GM21360 (cell line): Measurements from ENCODE around the gene CYYR1.

Experiments used
- ATAC-seq: cut with Tn5 transposase; IDR thresholded peaks from one replicate; pipeline ENCODE4 v1.9.1; 2021; ENCODE audit warnings: mild to moderate bottlenecking, moderate library complexity; ENCODE audit not compliant: unreplicated experiment

CYYR1 gene

DNA sequence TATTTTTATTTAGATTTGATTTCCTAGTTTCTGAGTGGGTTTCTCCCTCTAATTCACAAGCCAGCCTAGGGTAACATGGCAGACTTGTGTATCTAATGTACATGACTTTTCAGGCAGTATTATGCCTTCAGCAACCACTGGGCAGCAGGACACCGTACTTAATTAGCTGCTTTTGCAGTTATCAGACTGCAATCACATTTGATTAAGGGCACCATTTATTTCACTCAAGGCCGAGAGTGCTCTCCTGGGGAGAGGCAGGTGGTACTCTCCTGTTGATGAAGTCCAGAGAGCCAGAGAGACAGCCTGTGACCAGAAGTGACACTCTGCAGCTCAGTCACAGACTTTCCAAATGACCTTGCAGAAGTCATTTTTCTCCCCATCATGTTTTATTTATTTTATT lies 18.7 kb downstream of the CYYR1 start:
- ATAC-seq, result no peak

DNA sequence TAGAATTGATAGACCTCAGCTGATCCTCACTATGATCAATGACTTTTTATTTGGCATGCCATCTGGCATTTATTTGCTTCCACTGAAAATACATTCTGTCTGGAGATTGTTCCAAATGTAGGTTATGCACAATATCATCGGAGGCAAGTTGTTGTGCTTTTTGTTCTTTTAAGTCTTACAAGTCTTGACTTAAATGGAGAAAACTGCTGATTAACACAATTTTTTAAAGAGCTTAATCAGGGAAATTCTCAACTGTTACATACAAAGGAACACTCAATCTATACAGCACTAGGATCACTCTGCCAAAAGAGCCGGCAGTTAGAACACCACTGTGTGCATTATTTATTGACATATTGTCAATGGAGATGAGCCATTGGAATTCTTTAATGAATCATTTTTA lies 19.2 kb downstream of the CYYR1 start:
- no peak for ATAC-seq

DNA sequence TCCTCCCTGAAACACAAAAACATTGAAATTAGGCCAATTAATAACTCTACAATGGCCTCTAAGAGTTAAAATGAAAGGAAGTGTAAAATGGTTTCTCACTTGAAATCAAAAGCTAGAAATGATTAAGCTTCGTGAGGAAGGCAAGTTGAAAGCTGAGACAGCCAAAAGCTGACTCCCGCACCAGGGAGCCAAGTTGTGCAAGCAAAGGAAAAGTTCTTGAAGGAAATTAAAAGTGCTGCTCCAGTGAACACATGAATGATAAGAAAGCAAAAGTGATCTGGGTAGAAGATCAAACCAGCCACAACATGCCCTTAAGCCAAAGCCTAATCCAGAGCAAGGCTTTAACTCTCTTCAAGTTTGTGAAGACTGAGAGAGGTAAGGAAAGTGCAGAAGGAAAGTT lies 22.8 kb downstream of the CYYR1 start:
- ATAC-seq, result no peak

DNA sequence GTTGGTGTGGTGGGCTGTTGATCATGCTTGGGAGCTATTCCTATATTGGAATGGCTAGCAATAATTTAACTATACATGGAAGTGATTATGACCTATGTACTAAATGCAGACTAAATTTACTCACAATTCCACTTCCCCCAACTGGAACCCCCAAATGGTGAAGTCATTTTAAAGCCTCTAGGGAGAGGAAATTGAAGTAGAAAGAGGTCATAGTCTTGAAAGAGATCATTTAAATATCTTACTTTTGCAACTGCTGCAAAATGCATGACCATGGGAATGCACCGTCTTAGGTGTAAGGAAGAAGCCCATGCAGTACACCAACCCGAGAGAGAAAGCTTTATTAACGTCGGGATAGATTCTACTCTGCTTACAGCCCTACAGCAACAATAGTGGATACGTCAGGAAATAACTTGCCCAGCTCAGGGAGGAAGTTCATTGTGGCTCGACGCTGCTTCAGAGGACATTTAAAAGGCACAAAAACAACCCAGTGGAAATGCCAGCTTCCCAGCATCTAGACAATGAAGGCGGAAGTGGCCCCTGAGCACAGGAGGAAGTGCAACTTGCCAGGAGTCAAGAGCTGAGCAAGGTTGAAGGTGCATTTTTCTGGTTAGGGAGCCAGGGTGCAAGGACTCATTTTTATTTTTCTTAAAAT lies 26.5 kb downstream of the CYYR1 start:
- no peak for ATAC-seq

DNA sequence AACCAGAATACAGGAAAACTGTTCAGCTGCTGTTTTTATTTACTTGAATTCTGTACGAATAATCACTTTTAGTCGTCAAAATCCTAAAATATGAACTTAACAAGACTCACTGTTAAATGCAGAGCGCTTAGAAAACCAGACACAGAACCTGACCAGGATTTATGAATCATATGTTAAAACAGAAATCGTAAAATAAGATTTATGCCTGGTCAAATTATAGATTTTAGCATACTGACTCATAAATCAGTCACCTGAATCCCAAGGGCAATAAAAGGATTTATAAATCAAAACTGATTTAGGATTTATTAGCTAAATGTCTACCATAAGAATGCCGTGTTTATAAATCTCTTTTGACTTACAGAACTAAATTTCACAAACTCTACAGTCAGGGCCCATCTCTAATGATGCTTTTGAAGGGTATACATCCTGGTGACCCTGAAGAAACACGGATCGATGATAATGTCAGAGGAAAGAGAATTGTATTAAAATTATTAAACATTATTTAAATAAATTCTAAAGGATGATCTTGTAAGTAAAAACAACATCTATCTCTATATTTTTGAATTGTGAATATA lies 28.8 kb downstream of the CYYR1 start:
- ATAC-seq, result no peak

DNA sequence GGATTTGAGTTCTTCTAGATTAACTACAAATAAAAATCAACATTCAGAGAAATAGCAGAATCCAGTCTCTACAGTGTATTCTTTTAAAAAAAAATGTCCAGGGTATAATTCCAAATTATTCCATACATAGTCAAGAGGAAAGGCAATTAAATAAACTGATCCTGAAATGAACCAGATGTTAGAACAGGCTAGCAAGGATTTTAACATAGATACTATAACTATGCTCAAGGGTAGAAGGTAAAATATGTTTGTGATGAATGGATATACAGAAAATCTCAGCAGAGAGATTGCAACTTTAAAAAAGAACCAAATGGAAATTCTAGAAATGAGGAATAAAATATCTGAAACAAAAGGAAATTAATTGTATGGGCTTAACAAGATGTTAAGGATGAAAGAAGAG lies 32.4 kb downstream of the CYYR1 start:
- ATAC-seq, result no peak

DNA sequence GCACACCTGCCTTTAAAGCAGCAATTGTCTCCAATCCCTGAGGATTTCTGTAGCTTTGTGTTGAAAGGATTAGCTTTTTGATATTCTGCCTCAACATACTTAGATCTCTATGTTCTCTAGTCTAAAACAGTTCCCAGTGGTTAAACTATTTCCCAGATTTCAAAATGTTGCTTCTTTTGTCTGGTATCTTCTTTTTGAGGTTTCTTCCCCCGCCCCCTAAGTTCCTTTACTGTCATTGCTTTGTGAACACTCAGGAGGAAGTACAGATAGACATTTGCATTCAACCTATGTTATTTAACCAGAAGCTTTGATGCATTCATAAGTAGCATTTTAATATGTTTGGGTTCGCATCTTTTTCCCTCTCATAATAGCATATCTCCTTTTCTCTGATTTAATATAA lies 33.5 kb downstream of the CYYR1 start:
- ATAC-seq, result no peak

DNA sequence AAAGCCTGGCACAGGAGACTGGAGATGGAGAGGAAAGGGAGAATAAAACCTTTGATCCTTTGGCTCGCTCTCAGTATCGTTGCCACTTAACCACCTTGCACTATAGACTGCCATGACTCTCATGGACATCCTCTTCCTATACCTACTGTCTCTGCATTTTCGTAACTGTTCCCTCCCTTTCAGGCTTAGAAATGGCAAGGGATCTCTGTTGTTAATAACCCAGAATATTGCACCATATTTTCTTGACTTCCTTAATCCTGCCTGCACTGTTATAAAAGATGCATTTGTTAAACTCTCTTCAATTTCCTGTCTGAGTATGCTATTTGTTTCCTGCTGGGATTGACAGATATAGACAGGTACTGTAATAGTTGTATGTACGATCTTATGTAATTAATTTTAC lies 38.6 kb downstream of the CYYR1 start:
- no peak for ATAC-seq

DNA sequence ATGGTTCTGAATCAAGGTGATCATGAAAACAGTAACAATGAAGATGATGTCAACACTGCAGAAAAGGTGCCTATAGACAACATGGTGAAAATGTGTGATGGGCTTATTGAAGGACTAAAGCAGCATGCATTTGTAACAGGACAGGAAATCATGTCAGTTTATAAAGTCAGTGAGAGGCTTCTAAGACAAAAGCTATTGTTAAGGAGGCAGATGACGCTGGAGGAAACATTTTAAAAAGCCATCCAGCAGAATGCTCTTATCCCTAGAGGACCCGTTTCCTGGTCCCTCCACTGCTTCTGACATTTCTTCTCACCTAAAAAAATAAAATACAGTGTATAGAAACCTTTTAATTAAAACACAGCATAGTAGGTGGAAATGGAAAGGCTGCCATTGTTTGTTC lies 40.9 kb downstream of the CYYR1 start:
- ATAC-seq, result no peak

DNA sequence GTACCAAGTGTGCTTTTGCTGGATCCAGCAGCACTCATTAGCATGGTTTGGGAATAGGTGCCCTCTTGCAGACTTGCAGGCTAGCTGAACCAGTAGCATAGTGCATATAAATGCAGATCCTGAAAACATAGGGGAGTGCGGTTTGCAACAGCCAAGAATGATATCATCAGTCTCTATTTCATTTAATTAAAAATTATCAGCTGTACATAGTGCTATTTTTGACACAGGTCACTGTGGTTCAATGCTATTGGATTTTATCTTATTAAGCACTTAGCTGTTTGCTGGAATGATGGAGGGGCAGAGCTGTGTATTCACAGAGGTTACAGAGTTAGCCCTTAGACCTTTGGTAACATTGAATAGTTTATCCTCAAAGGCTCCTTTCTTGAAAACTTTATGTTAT lies 43.6 kb downstream of the CYYR1 start:
- no peak for ATAC-seq

DNA sequence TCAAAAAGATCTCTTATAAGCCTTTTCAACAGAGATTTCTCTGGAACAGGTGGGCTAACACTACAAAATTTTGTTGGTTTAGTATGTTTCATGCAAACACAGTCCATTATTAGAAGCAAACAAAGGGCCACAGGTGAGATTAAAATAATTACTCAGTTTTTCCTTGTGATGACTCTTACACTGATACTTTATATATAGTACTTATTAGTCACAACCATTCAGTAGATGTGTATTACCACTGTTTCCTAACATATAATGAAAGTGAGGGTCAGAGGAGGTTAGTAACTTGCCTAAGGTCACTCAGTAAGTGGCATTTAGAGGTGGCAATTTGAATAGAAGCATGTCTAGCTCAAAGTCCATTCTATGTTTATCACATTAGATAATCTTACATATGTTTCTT lies 44.2 kb downstream of the CYYR1 start:
- ATAC-seq, result no peak

DNA sequence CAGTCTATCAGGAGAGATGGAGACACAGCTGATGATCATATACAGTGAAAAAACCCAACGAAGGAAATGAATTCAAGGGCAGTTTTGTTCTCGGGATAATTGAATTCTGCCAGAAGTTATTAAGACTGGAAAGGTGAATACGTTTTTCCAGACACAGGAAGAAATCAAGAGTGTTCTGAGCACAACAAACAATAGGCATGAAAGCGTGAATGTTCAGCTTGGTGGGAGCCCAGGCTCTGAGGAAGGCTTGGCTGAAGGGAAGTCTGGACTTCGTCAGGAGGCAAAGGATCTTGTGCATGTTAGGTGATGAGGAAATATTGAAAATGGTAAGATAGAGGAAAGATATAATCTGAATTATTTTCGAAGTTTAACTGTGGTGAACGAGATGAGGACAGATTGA lies 50.4 kb downstream of the CYYR1 start:
- no peak for ATAC-seq

DNA sequence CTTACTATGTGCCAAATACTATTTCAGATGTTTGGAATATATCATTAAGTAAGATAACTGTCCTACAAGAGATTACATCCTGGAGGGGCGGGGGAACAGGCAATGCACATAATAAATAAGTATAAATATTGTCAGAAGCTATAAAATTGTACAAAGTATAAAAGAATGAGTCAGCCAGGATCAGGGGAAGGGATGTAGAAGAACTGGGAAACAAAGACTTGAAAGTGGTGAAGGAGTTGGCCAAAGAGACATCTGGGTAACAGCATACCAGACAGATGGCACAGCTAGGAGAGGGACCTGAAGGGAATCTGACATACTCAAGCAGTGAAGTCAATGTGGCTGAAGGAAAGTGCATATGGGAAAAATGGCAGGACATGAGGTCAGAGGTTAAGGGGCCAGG lies 53.9 kb downstream of the CYYR1 start:
- ATAC-seq, result no peak

DNA sequence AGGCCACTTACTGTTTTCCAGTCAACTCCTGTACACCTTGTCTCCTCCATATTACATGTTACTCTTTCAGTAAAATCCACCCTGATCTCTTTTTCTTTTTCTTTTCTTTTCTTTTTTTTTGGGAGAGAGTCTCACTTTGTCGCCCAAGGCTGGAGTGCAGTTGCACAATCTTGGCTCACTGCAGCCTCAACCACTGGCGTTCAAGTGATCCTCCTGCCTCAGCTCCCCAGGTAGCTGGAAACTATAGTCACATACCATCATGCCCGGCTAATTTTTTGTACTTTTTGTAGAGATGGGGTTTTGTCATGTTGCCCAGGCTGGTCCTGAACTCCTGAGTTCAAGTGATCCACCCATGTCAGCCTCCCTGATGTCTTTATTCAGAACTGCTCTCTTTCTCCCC lies 57.8 kb downstream of the CYYR1 start:
- ATAC-seq, result no peak

DNA sequence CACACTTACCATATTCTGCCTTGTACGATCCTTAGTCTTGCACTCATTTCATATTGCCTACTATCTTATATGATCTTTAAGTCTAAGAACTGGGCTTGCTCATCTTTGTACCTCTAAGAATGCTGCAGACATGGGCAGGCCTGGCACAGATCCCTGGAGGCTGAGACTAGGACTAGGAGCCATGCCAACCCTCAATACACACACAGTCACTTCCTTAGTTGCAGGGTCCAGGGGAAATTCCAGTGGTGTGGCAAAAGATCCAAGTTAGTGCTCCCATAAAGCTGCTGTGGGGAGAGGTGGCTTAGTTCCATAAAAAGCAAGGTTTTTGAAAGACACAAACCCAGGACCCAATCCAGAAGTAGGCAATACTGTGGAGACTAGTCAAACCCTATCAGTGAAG lies 59.9 kb downstream of the CYYR1 start:
- no peak for ATAC-seq

DNA sequence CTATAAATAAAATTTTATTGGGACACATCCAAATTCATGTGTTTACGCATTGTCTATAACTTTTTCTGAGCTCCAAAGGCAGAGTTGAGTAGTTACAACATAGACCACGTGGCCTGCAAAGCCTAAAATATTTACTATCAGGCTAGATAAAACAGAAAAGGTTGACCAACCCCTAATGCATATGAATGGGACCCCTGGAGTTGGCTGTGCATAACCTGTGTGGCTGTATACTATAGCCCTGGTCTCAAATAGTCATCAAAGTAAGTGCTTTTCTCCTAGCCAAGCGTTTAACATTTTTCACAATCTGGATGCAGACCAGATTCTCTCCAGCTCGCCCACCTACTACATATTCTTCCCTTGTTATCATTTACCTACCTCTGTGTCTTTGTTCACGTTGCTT lies 60.4 kb downstream of the CYYR1 start:
- ATAC-seq, result no peak

DNA sequence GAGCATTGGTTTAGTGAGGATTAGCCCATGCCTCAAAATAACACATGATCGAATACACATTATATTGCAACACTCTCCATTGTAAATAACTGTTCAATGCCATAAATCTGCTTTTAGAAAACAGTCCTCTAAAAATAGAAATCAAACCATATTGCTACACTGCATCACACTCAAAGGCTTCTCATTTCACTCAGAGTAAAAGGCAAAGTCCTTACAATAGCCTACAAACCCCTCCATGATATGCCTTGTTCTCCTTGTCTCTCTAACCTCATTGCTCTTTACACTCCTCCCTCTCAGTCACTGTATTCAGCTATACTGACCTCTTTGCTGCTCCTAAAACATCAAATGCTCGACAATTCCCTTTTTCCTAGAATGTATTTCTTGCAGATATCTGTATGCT lies 64.2 kb downstream of the CYYR1 start:
- no peak for ATAC-seq

DNA sequence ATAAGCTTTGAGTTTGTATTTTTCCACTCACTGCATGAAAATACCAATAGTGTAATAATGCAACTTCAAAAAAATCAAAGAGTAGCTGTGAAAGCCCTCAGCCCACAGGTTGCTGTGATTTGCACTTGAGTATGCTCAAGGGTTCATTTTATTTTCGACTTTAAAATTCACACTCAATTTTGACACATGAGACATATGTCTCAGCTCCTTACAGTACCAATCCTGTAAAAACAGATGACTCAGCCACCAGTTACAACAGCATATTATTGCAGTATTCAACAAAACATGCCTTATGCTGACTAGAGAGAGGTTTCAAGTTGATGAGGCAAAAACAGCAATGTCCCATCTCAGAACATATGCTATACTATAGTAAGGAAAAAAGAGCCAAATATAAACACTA lies 66.1 kb downstream of the CYYR1 start:
- ATAC-seq, result no peak

DNA sequence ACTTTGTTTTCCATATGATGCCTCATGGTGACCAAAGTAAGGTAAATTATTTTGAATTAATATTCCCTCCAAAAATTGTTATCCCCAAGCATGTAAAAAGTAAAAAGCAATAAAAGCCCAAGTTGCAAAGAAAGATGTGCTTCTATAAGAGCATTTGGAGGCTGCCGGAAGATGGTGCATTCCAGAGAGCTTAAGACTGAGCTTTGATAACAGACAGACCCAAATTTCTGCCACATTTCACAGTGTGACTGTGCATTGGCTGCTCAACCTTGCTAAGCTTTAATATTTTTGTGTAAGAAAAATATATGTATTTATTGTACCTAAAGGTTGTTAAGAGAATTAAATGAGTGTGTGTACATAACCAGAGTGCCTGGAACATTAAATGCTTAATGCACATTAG lies 67.9 kb downstream of the CYYR1 start:
- no peak for ATAC-seq

DNA sequence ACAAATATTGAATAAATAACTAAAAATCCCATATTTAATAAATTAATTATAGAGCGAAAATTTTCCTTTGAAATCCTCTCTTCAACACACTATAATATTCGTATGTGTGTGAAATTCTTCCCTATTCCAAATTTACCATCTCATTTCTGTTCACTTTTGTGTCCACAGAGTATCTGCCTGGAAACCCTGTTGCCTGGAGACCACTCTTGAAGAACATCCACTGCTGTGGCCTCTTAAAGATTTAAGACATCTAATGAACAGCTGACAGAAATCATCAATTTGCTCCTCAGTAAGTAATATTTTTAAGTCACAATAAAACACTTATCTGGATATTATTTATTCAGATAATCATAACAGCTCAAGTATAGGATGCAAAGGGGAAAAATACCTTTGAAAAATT lies 69.7 kb downstream of the CYYR1 start:
- no peak for ATAC-seq

DNA sequence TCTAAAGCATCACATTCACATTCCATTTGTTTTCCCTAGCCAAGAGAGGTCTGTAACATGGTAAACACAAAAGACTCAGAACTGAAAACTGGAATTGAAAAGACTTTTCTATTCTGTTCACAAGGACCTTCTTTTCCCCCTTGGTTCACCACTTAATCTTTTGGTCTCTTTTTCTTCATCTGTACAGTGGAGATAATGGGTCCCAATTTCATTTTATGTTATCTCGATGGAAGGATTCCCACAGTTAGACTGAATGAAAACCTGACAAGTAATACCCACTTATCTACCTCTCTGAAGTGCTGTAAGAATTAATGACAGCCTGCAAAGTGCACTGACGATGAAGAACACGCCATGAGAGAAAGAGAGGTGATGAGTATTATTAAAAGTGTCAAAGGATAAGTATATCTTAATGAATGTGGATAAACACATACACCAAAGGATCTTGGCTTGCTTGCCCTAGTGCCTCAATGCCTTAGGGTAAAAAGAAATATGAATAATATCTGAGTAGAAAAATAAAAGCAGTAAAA lies 71.5 kb downstream of the CYYR1 start:
- no peak for ATAC-seq

DNA sequence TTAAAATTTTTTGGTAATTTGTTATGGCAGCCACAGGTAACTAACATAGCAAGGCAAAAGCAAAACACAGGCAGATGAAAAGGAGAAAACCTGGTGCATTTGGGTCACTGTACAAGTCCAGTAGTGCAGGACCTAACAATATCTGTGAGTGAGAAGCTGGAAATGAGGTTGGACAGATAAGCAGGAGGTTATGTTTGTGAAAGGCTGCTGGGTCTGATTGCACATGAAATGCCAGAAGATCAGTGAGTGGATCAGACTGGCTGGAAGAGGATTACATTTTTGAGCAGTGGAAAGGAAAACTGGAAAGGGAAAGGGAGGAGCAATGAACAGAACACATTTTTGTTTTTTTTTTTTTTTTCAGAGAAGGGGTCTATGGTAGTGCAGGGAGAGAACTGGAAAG lies 73.6 kb downstream of the CYYR1 start:
- ATAC-seq, result no peak

DNA sequence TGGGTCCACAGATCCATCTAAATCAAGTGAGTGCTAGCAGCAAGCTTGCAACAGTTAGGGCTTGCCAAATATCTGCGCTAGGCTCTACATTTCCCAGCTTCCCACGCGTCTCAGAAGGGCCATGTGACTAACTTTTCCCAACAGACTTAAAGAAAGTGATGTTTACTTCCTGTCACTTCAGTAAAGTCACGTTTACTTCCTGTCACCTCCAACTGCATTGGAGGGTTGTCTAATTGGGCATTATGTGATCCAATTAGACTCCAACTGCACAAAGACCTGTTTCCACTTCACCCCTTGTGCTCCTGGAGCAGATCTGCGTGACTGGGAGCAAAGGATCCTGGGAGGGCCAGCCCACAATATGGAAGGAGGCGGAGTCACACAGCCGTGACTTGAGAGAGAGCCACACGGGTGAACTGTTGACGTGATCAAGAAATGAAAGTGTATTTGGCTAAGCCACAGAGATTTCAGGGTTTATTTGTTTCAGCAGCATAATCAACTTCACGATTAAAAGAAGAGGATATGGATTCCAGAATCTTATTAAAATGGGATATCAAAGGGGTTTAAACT lies 77.7 kb downstream of the CYYR1 start:
- ATAC-seq, result no peak
